ENCODE measurements around the gene MICU1. TPM values are rescaled to one million over a fixed set of nuclear protein-coding genes. Genes with fewer than 3 reads are reported as not detected.
"Not testable (repeated sequence)": the region's sequence is repeated elsewhere in the genome, so short reads cannot be mapped to it uniquely, and the experiment has no call there.

MICU1 gene
- total RNA-seq, 1 donor from 2014 or later, result 59.5 TPM

GRCh38 chr10:72472306-72472705, 153.6 kb downstream of the MICU1 start:
- intact Hi-C loops (cut with DNase I), result no loop called here
- no peak for ATAC-seq
- no peak for DNase-seq (ENCODE audit: low spot score)

GRCh38 chr10:72470666-72471065, 155.2 kb downstream of the MICU1 start:
- no peak for ATAC-seq
- DNase-seq (ENCODE audit: low spot score), result no peak
- intact Hi-C loops (cut with DNase I), result no loop called here

DNA sequence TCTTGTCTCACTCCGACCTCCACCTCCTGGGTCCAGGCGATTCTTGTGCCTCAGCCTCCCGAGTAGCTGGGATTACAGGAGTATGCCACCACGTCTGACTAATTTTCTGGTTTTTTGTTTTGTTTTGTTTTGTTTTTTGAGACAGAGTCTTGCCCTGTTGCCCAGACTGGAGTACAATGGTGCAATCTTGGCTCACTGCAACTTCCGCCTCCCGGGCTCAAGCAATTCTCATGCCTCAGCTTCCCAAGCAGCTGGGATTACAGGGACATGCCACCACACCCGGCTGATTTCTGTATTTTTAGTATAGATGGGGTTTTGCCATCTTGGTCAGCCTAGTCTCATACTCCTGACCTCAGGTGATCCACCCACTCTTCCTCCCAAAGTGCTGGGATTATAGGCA, 158.8 kb downstream of the MICU1 start:
- DNase-seq (ENCODE audit: low spot score); ATAC-seq; intact Hi-C loops (cut with DNase I): not testable (repeated sequence)

DNA sequence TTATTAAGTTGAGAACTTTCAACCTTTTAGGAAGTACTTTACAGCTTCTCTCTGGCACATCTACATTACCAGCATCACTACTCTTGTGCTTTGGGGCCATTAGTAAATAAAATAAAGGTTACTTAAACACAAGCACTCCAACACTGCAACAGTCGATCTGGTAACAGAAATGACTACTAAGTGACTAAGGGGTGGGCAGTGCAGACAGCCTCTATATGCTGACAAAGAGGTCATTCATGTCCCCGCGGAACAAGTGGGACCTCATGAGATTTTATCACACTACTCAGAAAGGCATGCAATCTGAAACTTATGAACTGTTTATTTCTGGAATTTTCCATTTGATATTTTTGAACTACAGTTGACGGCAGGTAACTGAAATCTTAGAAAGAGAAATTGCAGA, 159.9 kb downstream of the MICU1 start:
- intact Hi-C loops (cut with DNase I), result no loop called here
- no peak for ATAC-seq
- DNase-seq (ENCODE audit: low spot score), result no peak

- no peak for DNase-seq (ENCODE audit: low spot score)
These were observed 161.4 kb downstream of the MICU1 start for GRCh38 chr10:72464438-72464837.

DNA sequence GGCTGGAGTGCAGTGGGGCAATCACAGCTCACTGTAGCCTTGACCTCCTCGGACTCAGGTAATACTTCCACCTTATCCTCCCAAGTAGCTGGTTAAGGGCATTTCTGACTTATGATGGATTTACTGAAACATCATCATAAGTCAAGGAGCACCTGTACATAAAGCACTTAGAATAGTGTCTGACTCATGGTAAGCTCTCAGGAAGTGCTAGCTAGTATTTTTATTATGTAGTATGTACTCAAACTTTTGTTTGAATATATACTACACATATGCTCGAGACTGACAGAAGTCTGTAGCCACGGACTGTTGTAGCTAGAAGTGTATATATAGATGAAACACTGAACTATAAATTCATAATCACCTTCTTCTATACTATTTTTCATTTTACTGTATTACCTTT, 163.6 kb downstream of the MICU1 start:
- intact Hi-C loops (cut with DNase I), result no loop called here
- ATAC-seq (no peak), DNase-seq (ENCODE audit: low spot score) (no peak)

More at GRCh38 chr10:72464438-72464837, 161.4 kb downstream of the MICU1 start:
- no peak for ATAC-seq
- intact Hi-C loops (cut with DNase I), result no loop called here

DNA sequence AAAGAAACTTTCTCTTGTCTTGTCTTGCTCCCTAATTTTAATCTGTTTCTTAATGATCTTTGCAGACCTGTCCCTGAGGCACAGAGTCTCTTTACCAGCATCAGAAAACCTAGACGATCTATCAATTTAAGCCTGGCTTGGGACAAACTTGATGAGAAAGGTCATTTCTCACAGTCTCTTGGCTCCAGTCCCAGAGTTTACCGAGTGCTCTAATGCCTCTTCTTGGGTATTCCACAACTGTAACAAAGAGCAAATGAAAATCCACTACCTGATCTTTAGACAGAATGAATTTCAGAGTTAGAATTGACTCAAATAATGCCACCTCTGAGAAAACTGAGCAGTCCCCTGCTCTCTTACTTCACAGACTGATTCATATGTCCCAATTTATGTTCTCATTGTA, 164.8 kb downstream of the MICU1 start:
- DNase-seq (ENCODE audit: low spot score) (no peak), ATAC-seq (no peak)
- intact Hi-C loops (cut with DNase I), result no loop called here

DNA sequence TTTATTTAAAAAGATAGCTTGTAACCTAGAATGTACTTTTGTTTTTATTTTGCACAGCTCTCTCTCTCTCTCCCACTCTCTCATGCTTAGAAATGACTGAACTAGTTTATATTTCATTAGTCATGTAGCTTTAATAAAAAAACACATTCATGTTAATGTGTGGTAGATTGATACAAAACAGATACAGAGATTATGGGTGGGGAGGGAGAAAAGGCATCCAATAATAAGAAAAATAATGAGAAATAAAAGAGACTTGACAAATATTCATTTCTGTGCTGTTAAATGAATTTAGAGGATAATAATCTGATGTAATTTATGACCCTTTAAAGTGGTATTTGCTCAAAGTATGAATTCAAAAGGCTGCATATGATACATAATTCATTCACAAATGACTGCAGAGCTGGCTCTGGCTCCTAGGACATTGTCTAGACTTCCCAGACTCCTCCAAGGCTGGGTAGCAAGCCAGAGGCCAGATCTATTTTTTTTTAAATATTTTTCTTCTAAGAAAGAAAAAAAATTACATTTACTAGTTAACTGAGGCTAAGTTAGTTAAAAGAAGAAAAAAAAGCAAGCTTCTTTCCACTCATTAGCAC, 165.5 kb downstream of the MICU1 start:
- no peak for ATAC-seq
- intact Hi-C loops (cut with DNase I), result no loop called here
- DNase-seq (ENCODE audit: low spot score), result no peak

GRCh38 chr10:72459301-72459700, 166.6 kb downstream of the MICU1 start:
- intact Hi-C loops (cut with DNase I), result no loop called here
- no peak for ATAC-seq
- no peak for DNase-seq (ENCODE audit: low spot score)

GRCh38 chr10:72455889-72456595, 169.8 kb downstream of the MICU1 start:
- no peak for DNase-seq (ENCODE audit: low spot score)
- intact Hi-C loops (cut with DNase I), result no loop called here
- ATAC-seq, result no peak

DNA sequence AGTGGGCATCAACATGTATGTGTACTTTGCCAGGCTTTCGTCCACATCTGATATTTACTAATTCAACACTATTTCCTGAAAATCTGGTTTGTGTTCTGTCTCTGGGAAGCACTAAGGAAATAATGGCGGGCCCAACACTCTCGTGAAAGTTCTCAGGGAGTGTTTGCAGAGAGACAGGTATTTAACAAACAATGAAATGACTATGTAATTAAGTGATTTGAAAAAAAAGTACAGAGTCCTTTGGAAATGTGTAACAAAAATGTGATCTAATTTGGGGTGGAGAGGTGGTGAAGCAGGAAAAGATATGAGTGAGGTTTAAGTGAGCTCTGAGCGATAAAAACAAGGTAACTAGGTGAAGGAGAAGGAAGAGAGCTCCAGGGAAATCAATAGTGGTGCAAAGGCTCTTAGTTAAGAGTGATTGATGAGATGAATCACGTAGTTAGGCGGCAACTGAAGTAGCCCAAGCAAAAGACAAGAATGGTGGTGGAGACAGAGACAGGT, 175.9 kb downstream of the MICU1 start:
- DNase-seq (ENCODE audit: low spot score) (no peak), ATAC-seq (no peak)
- intact Hi-C loops (cut with DNase I), result no loop called here

DNA sequence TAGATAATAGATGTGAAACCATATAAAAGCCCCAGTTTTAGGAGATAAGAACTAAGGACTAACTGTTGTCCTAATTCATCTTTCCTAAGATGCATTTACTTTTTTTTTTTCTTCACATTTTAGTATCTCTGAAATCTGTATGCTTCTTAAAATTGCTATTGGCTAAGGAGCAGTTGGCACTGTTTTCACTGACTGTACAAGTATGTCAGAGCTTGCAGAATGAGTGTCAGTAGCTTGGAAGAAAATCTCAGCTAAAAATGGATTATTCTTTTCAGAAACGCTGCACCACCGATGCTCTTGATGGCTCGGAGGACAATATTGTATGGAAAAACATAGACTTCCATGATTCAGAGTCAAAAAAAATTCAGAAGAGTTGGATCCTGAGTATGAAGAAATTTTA, 180.0 kb downstream of the MICU1 start:
- no peak for ATAC-seq

GRCh38 chr10:72442969-72443368, 182.9 kb downstream of the MICU1 start:
- ATAC-seq; intact Hi-C loops (cut with DNase I); DNase-seq (ENCODE audit: low spot score): not testable (repeated sequence)

More for the DNA sequence above, 180.0 kb downstream of the MICU1 start:
- intact Hi-C loops (cut with DNase I), result no loop called here
- DNase-seq (ENCODE audit: low spot score), result no peak

DNA sequence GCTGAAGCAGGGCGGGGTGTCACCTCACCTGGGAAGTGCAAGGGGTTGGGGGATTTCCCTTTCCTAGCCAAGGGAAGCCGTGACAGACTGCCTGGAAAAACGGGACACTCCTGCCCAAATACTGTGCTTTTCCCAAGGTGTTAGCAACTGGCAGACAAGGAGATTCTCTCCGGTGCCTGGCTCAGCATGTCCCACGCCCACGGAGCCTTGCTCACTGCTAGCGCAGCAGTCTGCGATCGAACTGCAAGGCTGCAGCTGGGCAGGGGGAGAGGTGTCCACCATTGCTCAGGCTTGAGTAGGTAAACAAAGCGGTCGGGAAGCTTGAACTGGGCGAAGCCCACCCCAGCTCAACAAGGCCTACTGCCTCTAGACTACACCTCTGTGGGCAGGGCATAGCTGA, 190.3 kb downstream of the MICU1 start:
- ATAC-seq (no peak), DNase-seq (ENCODE audit: low spot score) (no peak)
- intact Hi-C loops (cut with DNase I), result no loop called here

DNA sequence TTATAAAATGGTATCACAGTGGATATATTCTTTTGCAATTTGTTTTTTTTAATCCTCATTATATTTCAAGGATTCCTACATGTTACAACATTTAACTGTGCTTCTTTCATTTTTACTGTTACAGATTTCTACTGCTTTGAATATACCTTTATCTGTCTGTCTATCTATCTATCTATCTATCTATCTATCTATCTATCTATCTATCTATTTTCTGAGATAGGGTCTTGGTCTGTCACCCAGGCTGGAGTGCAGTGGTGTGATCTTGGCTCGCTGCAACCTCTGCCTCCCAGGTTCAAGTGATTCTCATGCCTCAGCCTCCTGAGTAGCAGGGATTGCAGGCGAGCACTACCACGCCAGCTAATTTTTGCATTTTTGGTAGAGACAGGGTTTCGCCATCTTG, 194.9 kb downstream of the MICU1 start:
- intact Hi-C loops (cut with DNase I); ATAC-seq; DNase-seq (ENCODE audit: low spot score): not testable (repeated sequence)

DNA sequence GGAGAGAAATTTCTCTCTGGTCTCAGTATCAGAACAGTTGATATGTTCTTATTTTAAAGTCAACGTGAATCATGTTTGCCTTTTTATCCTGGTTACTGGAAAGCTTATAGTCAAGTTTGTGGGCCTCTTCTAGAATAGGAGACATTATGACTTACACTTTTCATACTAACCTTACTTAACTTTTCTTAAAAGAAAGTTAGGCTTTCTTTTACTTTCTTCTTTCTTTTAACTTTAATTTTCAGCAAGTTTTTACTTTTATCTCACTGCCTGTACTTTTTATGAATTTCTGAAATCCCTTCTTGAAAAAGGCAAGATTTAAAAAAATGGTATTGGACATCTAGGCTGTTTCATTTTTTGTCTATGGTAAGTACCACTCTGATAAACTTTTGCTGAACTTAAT, 195.9 kb downstream of the MICU1 start:
- ATAC-seq (no peak), DNase-seq (ENCODE audit: low spot score) (no peak)
- intact Hi-C loops (cut with DNase I), result no loop called here

- ATAC-seq (peak; percentile 76), DNase-seq (ENCODE audit: low spot score) (no peak)
- intact Hi-C loops (cut with DNase I), result no loop called here
These were observed 198.9 kb downstream of the MICU1 start for GRCh38 chr10:72426986-72427385.

DNA sequence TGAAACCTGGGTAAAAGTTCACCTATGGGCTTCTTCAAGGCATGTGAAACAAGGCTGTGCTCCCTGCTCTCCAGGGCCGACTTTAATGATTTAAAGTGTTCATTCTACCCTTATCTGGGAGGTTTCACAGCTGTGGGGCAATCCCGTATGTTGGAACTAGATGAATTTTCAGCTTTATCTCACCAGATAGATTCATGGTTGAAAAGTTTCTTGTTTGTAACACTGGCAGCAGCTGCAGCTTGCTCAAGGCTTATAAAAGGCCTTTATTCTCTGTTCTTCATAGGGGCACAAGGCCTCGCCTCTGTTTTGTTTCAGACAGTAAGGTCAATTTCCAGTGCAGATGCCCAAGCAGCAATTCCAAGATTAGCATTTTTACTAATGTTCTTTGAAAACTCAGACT, 200.7 kb downstream of the MICU1 start:
- ATAC-seq (peak; percentile 86), DNase-seq (ENCODE audit: low spot score) (no peak)
- intact Hi-C loops (cut with DNase I), result no loop called here

GRCh38 chr10:72424561-72424960, 201.3 kb downstream of the MICU1 start:
- intact Hi-C loops (cut with DNase I), result no loop called here
- DNase-seq (ENCODE audit: low spot score), result no peak

GRCh38 chr10:72423426-72423825, 202.5 kb downstream of the MICU1 start:
- DNase-seq (ENCODE audit: low spot score) (no peak), ATAC-seq (no peak)
- intact Hi-C loops (cut with DNase I), result no loop called here

More at GRCh38 chr10:72424561-72424960, 201.3 kb downstream of the MICU1 start:
- peak; percentile 28 for ATAC-seq

Data from sciatic nerve (tissue), 2 donors.